Forelimb muscle (tissue), 1 donor: Measurements from ENCODE around the gene PCK1. TPM values are rescaled to one million over a fixed set of nuclear protein-coding genes. Genes with fewer than 3 reads are reported as not detected.

Experiments used
- DNase-seq: peaks from one replicate; pipeline ENCODE4 v3.0.0-alpha.2; 2013; ENCODE audit warnings: low read depth
- polyA plus RNA-seq: library from polyadenylated mRNA; unstranded; fragments of 120-200 nt; gene quantifications from one replicate; pipeline ENCODE4 v1.2.1, GENCODE V29; 2013; ENCODE audit not compliant: insufficient read length

Gene PCK1
- polyA plus RNA-seq, 1 donor, result 0.24 TPM

DNA sequence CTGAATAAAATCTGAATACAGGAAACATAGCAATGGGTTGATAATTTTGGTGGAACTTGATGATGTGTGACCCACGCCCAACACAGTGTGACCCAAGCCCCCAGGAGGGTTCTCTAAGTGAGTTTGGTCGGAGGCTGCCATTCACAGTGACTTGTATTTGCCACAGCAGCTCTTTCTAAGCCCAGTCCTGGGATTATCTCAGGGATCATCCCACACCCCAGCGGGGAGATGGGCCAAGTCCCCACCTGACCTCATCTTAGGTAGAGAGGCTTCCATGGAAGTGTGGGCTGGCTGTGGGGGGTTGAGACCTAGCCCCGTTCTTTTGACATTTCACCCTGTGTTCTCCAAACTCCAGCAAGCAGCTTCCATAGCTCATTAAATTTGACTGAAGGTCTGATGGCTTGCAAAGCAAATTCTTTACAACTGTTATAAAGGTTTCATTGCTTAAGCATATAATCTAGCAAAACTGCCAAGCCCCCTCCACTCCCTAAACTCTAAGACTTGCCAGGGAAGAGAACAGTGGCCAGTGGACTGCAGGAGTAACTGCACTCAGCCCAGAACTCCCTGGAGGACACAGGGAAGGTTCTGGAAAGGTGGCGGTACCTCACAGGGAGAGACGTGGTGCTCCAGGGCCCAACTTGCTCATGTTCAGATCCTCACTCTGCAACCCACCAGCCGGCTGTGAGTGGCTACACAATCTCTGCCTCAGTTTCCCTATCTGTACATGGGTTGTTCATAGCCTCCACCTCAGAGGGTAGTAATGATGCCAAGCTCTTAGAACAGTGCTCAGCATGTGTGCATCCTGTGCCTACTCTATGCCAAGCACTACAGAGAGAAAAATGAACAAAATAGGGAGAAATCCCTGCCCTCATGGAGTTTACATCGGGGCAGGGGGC, 1.0 kb upstream of the PCK1 start:
- no peak for DNase-seq

DNA sequence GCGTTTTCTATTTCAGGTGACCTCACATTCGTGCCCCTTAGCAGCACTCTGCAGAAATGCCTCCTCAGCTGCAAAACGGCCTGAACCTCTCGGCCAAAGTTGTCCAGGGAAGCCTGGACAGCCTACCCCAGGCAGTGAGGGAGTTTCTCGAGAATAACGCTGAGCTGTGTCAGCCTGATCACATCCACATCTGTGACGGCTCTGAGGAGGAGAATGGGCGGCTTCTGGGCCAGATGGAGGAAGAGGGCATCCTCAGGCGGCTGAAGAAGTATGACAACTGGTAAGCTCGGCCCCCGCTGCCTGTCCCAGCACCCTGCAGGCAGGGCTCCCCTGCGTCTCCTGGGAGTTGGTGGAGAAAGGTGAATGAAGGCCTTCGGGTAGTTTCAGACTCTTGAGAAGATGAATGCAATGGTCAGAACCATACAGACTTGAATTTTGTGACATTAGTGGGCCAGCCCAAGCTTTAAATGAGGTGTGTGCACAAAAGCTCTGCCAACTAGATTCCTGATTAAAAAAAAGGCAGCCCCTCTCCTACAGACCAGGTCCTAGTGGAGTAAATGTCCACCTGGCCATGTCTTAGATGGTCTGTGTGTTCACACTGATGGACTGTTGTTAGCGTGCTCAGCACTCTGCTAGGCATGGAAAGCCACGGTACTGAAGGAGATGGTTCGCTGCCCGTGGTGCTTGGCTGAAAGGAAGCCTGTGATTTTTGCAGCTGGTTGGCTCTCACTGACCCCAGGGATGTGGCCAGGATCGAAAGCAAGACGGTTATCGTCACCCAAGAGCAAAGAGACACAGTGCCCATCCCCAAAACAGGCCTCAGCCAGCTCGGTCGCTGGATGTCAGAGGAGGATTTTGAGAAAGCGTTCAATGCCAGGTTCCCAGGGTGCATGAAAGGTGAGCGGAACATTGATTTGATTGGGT, 708 bp downstream of the PCK1 start:
- no peak for DNase-seq

DNA sequence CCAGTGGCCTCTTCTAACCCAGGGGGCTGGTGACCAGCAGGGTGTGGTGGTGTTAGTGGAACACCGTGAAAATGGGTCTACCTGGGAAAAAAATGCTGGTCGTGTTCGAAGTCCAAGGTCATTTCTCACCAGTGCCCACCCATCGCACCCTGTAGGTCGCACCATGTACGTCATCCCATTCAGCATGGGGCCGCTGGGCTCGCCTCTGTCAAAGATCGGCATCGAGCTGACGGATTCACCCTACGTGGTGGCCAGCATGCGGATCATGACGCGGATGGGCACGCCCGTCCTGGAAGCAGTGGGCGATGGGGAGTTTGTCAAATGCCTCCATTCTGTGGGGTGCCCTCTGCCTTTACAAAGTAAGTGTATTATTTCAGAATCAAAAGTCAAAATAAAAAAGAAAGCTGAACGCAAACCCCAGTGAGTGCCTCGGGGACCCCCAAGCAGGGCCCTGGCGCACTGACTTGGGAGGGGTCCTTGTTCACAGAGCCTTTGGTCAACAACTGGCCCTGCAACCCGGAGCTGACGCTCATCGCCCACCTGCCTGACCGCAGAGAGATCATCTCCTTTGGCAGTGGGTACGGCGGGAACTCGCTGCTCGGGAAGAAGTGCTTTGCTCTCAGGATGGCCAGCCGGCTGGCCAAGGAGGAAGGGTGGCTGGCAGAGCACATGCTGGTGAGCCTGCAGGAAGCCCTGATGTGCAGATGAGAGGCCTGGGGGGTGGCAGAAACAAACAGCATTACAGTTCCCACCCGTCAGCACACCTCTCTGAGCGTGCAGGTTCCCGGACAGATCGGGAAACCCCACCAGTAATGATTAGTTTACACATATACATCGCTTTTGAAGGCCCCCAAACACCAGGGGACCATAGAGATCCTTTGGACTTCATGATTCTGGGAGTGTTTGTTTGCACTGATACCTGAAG, 1.9 kb downstream of the PCK1 start:
- DNase-seq, result no peak

DNA sequence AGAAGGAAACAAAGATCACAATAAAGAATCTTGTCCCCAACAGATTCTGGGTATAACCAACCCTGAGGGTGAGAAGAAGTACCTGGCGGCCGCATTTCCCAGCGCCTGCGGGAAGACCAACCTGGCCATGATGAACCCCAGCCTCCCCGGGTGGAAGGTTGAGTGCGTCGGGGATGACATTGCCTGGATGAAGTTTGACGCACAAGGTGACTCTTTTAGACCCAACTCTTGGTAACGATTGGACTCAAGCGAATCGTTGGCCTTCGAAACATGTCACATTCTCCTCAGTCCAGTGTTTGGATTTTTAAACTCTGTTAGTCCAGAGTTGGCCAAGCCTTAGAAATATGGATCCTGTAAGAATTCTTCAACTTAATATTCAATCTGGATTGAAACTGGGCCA, 2.6 kb downstream of the PCK1 start:
- no peak for DNase-seq

DNA sequence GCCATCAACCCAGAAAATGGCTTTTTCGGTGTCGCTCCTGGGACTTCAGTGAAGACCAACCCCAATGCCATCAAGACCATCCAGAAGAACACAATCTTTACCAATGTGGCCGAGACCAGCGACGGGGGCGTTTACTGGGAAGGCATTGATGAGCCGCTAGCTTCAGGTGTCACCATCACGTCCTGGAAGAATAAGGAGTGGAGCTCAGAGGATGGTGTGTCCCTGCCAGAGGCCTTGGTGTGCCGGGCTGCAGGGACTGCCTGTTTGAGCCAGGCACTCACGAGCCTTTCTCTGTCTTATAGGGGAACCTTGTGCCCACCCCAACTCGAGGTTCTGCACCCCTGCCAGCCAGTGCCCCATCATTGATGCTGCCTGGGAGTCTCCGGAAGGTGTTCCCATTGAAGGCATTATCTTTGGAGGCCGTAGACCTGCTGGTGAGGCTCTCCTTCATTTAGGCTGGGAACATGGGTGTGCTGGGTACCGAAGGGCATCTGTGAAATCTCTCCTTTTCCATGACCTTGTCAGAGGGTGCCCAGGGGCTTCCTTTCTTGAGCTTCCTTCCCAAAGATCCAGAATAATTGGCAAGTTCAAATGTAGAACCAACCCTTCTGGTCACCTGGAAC, 3.4 kb downstream of the PCK1 start:
- no peak for DNase-seq

DNA sequence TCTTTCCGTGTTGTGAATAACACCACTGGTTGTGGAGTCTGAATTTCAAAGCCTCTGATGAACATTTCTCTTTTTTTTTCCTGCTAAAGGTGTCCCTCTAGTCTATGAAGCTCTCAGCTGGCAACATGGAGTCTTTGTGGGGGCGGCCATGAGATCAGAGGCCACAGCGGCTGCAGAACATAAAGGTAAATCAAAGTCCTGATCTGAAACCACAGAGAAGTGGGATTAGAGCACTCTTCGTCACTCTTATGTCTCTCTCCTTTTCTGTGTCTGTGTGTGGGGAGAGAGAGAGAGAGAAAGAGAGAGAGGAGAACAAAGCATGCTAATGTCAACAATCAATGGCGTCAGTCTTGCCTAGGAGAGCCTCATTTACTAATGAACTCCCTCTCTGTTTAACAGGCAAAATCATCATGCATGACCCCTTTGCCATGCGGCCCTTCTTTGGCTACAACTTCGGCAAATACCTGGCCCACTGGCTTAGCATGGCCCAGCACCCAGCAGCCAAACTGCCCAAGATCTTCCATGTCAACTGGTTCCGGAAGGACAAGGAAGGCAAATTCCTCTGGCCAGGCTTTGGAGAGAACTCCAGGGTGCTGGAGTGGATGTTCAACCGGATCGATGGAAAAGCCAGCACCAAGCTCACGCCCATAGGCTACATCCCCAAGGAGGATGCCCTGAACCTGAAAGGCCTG, 4.2 kb downstream of the PCK1 start:
- DNase-seq, result no peak

DNA sequence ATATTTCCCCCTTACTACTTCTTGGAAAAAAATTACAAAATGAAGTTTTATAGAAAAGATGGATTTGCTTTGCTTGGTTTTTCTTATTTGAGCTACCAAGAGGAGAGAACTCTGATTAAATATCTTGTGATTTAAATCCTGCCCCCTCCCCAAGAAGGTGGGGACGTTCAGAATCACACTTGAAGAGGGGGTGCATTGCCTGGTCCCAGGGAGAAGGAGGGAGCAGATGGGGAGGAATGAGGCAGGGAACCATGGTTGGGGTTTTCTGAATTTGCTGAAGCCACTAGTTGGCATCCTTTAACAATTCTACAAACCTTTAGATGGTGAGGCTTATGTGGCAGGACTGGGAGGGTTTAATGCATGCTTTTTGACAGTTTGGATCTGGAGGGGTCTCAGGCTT, 5.5 kb downstream of the PCK1 start:
- DNase-seq, result no peak

DNA sequence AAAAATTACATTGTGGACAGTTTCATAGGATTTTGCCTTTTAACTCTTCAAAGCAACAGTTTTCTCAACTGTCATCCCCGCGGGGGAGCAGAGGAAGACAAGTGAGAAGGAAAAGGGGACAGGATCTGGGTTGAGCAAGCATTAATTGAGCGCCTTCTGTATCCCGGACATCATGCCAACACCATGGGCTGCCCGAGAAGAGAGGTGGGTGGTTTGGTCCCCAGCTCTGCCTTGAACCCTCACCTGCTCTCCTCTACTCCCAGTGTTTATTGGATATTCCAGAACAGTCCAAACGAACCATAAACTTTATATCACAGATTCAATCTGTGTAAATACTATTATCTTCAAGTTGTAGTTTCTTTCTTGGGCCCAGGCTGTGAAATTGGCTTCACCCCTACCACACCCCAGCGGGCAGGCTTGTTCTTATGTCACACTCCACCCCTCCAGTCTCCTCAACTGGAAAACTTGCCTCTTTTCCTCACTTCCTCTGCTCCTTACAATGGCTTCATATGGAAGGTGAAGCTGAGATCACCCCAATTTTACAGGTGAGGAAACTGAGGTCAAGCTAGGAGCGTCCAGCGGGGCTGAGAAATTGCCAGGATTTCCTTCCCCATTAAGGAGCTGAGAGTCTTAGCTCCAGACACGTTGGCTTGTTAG, 6.0 kb downstream of the PCK1 start:
- DNase-seq, result no peak

DNA sequence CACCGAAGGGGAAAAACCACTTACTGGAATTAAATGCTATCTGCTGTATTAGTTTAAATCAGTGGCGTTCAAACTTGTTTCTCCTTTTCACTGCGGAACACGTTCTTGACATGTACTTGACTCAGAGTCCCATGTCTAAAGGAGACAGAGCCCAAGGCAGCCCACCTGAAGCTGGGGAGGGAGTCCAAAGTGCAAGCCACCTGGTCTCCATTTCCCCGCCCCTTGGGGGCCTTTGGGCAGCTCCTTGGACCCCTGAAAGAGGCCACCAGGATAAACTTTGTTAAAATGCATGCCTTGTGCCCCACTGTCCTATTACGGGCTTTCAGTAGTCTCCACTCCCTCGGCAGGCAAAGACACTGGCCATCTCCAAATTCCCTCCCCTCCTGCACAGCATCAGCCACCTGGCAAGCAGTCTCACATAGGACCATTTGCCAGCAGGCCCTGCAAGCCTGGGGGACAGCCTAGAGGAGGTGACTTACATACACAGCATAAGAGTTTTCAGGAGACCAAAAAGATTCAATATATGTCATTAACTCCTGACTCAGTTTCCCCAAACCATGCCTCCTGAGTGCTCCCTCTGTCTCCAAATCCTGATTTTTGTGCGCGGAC, 6.7 kb downstream of the PCK1 start:
- DNase-seq, result no peak

DNA sequence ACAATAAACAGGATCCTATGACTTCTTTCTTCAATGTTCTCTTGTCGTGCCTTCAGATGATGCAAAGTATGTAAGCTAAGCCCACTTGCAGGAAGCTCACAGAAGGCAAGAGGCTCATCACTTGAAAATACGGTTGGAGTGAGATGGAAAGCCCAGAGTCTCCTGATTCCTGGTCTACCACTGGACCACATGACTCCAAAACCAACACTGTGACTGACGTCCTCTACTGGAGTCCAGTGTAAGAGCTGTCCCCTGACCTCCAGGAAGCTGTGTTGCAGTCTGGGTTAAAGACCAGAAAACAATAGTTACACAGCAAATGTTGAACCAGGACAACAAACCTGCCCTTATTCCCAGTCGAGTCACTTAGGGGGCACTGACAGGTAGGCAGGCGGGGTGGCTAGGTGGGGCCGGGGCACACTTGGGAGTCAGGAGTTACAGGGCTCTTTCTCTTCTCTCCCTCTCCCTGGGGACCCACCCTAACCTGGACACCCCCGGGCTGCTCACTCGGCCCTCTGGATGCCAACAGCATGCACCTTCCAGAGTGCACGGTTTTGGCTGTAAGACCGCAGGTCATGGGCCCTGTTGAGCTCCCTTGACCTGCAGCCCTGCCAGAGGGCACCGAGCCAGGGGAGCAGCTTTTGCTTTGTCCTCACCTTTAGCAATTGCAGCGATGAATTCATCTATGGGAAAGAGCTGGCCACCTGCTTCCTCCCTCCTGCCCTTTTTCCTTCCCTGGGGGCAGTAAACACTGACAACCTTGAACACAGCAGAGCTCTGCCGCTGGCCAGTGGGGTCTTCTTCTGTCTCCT, 7.4 kb downstream of the PCK1 start:
- DNase-seq, result no peak

DNA sequence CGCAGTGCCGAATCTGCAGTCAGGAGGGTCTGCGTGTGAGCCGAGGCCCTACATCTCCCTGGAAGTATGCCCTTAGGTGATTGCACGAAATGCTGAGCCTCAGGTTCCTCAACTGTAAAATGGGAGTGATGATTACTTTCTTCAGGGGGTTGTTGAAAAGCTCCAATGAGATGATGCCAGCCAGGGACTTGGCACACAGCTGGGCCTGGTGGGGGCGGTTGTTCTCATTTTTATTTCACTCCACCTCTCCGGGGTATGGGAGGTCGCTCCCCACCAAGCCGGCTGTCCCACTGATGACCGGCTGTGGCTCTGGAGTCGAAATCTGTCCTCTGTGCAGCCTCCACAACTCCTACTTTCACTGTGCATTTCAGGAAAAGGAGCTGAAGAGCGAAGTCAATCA, 8.1 kb downstream of the PCK1 start:
- no peak for DNase-seq

DNA sequence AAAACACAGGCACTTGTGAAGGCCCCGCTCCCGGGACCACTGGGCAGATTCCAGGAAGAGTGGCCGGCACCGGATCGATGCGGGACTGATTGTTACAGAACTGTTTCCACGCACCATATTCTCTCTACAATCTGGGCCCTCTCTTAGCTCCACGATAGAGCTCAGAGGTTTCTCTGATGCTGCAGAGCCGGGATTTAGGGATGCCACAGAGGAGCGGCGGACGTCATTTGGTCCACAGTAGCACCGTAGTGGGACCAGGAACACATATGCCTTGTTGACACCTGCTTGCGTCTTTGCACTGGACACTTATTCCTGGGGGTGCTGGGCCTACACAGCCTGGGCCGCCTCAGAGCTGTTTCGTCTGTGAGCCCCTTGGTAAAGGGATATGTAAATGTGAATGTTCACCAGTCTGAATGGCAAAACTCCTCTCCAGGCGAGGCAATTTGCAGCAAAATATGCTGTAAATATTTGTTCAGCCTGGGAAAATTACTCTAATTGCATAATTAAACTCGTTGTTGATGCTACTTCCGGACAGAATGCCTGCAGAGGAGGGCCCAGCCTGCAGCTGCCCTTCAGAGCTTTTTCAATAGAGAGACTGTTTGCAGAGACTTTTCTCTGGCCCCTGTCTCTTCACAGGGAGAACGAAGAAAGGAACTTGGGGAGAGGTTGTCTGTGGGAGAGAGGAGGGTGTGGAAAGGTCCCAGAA, 9.4 kb downstream of the PCK1 start:
- DNase-seq, result no peak

DNA sequence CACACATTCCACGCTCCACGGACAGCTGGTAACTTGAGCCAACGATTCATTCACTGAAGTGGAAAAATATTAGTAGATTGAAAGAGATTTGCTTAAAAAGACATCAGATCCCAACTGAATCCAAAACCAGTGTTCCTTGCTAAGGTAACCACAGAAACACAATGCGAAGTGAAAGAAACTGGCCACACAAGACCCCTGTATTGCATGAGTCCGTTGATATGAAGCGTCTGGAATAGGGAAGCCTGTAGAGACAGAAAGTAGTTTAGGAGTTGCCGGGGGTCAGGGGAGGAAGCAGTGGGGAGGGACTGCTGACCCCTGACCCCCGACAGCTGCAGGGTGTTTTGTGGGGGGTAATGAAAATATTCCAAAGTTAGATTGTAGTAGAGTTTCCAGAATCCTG, 10.0 kb downstream of the PCK1 start:
- no peak for DNase-seq

DNA sequence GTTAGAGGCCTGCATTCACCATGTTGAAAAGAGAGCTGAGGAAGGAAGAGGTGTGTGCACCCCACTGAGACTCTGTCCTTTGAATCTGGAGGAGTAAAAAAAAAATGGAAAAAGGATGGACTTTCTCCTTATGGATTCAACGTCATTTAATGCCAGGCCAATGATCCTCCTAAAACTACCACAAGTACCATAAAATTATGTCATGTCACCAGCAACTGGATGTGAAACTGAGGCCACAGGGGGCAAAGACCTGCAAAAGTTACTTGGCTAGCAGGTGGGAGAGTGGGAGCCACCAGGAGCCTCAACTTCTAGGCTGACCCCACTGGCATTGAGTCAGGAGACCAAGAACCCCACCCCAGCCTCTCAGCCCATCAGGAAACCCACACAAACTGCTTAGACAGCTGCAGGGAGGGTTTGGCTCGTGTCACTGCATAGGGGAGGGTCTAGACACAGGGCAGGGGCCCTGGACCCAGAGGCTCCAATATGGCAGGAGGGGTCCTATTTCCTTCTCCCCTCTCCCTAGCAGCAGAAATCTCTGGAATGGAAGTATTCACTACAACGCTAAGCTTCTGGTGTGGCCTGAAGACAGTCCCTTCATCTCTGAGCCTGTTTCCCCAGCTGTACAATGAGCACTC, 11.0 kb downstream of the PCK1 start:
- no peak for DNase-seq

DNA sequence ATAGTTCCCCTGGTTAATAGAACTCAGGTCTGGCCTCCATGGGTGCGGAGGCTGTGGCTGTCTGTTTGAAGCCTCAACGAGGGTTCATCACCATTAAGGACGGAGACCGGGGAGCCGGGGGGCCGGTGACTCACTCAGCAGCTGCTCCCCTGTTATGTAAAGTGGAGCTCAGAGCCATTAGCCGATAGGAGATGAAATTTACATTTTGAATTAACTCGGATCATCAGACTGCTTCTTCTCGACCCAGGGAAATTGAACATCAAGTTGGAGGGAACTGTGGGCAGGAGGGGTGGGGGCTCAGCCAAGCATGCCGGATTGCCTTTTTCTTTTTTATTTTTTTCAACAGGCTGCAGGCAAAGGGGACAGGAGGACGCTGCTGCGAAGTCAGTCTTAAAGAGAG, 12.3 kb downstream of the PCK1 start:
- no peak for DNase-seq

DNA sequence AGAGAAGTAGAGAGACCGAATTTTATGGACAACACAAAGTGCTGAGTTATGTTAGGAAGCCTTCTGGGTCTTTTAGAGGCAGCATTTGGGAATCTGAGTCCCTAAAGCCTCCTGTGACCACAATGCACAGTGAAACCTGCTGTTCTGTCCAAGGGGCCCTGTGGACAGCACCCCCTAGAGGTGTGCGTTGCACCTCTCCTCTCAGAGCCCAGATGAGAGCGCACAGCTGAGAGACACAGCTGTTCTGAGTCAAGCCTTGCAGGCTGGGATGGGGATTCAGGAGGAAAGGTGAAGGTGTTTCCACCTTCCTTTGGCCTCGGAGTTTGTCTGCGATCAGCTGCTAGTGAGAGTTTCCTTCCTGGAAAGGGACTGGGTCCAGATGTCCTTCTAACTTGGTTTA, 13.0 kb downstream of the PCK1 start:
- no peak for DNase-seq

DNA sequence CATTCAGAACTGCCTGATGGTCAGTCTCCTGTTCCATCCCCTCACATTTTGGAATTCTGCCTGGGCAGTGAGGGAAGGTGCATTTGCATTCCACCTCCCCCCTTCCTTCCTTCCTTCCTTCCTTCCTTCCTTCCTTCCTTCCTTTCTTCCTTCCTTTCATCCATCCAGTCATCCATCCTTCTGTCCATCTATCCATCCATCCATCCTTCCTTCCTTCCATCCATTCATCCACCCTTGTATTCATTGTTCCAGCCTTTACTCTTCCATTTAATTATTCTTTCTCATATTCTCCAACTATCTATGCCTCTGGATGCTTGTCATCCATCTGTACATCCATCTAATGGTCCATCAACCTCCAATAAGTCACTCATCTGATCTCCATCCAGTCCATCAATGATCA, 14.0 kb downstream of the PCK1 start:
- no peak for DNase-seq

DNA sequence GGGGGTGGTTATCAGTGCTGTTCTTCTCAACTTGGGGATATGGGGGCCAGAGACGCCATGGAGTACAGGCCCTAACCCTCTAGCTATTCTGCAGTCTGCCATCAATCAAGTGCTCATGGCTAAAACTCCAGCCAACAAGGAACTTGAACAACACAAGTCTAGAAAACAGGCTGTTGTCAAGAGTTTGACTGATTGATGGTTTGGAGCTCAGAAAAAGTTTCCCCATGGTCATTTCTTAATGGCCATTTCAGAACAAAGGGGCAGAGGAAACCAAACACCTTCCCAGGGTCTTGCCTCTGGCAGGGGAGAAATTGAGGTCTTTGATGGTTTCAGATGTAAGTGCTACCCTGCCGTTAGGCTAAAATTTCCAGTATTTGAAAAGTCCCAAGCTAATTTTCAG, 15.1 kb downstream of the PCK1 start:
- DNase-seq, result no peak
